ENCODE data around the gene VPS13D. TPM values are rescaled to one million over a fixed set of nuclear protein-coding genes. Genes with fewer than 3 reads are reported as not detected.
A peak's percentile ranks its signal among the peaks of the same experiment; 100 is the strongest.

VPS13D gene
- total RNA-seq, 6 experiments from 2014 or later = 18.8 to 29.5 (median 21.5) TPM

DNA sequence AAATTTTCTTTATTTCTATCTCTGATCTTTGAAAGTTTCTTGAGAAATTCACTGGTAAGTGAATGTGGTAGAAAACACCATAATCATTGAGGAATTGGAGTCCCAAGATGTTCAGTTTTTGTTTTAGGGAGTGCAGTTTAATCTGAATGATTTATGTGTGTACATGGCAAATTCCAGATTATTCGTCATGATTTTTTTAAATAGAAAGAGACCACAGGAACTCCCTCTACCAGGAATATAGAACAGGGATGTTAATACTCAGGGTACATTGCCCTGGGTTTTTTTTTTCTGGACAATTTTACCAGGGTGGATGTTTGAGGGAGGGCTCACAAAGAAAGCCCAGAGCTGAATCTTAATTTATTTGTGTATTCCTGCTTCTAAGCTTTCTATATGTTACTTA, 109.0 kb downstream of the VPS13D start:
- DNase-seq = no peak
- TF ChIP-seq, protein P1, sequence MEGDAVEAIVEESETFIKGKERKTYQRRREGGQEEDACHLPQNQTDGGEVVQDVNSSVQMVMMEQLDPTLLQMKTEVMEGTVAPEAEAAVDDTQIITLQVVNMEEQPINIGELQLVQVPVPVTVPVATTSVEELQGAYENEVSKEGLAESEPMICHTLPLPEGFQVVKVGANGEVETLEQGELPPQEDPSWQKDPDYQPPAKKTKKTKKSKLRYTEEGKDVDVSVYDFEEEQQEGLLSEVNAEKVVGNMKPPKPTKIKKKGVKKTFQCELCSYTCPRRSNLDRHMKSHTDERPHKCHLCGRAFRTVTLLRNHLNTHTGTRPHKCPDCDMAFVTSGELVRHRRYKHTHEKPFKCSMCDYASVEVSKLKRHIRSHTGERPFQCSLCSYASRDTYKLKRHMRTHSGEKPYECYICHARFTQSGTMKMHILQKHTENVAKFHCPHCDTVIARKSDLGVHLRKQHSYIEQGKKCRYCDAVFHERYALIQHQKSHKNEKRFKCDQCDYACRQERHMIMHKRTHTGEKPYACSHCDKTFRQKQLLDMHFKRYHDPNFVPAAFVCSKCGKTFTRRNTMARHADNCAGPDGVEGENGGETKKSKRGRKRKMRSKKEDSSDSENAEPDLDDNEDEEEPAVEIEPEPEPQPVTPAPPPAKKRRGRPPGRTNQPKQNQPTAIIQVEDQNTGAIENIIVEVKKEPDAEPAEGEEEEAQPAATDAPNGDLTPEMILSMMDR (IDR thresholded peaks at IDR 0.05) = no peak
- peaks cover 7% of the 10 kb centered on the region; the same call in 1 of the 2 replicates for H3K4me1 Mint-ChIP-seq (ENCODE audit: low read depth)
- no peaks in the 10 kb centered on the region for H3K9me3 Mint-ChIP-seq
- no peak overlapping the region for H3K27ac Mint-ChIP-seq
- no peak overlapping the region for H3K4me3 Mint-ChIP-seq
- no peaks in the 10 kb centered on the region; the same call in none of the 2 replicates for H3K27me3 Mint-ChIP-seq (ENCODE audit: insufficient read depth)
- peaks cover 35% of the 10 kb centered on the region for H3K36me3 Mint-ChIP-seq (ENCODE audit: low read depth)

DNA sequence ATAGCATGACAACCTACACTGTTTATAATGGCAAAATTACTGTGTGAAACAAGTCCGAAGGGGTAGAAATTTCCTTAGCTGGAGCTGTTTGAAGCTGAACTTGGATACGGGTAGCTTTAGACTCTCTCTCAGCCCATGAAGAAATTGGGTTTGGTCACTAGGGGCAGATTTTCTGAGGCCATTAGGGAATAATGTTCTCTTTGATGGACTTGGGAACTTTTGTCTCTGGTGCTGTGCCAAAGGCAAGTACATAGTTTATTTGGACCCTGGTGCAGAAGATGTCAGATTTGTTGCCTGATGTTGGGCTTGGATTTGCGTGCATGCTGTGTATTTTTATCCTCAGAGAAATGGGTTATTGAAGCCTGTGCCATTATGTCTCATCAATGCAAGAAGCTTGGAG, 109.6 kb downstream of the VPS13D start:
- Mint-ChIP-seq H3K4me1 (ENCODE audit: low read depth) (peaks cover 7% of the 10 kb centered on the region; the same call in 1 of the 2 replicates), H3K27me3 (ENCODE audit: insufficient read depth) (no peaks in the 10 kb centered on the region; the same call in none of the 2 replicates), H3K36me3 (ENCODE audit: low read depth) (peaks cover 29% of the 10 kb centered on the region), H3K4me3 (no peak overlapping the region), H3K27ac (no peak overlapping the region), H3K9me3 (no peaks in the 10 kb centered on the region)
- DNase-seq = no peak
- TF ChIP-seq, protein P1 (IDR thresholded peaks at IDR 0.05) = peak; percentile 40

DNA sequence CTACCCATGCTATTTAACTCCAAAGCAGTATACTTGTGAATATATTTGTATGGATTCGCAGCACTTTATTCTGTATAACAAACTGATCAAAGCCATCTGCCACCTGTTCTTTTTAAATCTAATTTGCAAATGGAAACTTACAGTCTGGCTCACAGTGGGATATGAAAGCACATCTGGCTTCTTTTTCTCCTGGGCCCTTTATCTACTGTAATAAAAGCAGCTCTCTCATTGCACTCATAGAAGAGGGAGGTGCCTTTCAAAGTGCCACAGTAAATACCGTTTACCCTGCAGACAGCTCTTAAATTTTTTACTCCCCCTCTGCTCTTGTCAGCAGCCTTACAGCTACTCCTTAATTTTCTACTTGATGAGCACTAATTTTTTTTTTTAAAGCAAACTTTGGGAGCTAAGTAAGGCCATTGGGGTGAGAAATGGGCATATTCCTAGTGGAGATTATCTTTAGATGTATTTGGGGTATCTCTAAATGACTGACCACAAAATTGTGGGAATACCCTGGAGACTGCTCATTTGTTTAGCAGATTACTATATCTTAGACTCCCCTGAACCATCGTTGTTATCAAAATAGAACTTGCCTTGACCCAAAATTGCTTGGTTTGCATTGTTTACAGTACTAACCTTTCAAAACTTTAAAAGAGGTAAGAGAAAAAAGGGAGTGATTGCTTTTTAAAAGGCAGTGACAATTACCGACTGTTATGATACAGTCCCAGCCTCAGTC, 110.1 kb downstream of the VPS13D start:
- Mint-ChIP-seq H3K27me3 (ENCODE audit: insufficient read depth) (no peaks in the 10 kb centered on the region; the same call in none of the 2 replicates), H3K9me3 (no peaks in the 10 kb centered on the region), H3K4me3 (no peak overlapping the region), H3K4me1 (ENCODE audit: low read depth) (peaks cover 7% of the 10 kb centered on the region; the same call in 1 of the 2 replicates), H3K36me3 (ENCODE audit: low read depth) (peaks cover 32% of the 10 kb centered on the region), H3K27ac (no peak overlapping the region)
- DNase-seq = no peak
- TF ChIP-seq, protein P1 (IDR thresholded peaks at IDR 0.05) = no peak

DNA sequence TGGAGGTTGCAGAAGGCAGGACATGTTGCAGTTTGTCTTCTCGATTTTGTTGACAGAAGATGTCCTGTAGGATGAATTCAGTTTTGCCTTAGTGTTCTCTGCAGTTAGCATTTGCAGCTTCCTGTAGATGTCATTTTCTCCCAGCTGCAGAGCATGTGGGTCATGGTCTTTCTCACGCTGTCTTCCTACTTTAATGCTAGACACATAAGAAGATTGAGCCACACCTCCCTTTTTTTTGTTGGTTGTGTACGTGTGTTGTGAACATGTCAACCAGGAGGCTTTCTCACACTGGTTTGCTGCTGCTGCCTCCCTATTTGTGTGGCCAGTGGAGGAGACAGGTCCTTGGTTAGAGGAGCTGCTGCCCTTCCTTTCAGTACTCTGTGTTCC, 110.7 kb downstream of the VPS13D start:
- Mint-ChIP-seq H3K36me3 (ENCODE audit: low read depth) (peaks cover 35% of the 10 kb centered on the region), H3K4me1 (ENCODE audit: low read depth) (peaks cover 7% of the 10 kb centered on the region; the same call in 1 of the 2 replicates), H3K4me3 (no peak overlapping the region), H3K27me3 (ENCODE audit: insufficient read depth) (no peaks in the 10 kb centered on the region; the same call in none of the 2 replicates), H3K27ac (no peak overlapping the region), H3K9me3 (no peaks in the 10 kb centered on the region)
- TF ChIP-seq, protein P1 (IDR thresholded peaks at IDR 0.05) = no peak
- no peak for DNase-seq

DNA sequence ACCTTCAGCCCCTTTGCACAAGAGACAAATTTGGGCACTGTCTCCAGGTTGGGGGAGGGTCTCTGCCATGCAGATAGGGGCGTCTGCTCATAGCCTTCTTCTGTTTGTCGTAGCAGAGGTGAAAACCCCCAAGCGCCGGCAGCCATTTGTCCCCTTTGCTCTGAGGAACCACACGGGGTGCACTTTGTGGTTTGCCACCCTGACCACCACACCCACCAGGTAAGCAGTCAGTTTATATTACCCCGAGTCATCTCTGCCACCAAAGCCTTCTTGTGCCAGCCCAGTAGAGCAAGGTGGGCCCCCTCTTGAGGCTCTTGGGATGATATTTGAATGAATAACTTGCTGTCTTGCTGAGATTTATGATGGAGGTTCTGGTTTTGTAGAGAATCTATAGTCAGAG, 111.8 kb downstream of the VPS13D start:
- no peaks in the 10 kb centered on the region; the same call in none of the 2 replicates for H3K27me3 Mint-ChIP-seq (ENCODE audit: insufficient read depth)
- no peak for DNase-seq
- H3K9me3 Mint-ChIP-seq = no peaks in the 10 kb centered on the region
- H3K27ac Mint-ChIP-seq = no peak overlapping the region
- H3K4me3 Mint-ChIP-seq = no peak overlapping the region
- TF ChIP-seq, protein P1 (IDR thresholded peaks at IDR 0.05) = no peak
- peaks cover 39% of the 10 kb centered on the region for H3K36me3 Mint-ChIP-seq (ENCODE audit: low read depth)
- H3K4me1 Mint-ChIP-seq (ENCODE audit: low read depth) = peaks cover 7% of the 10 kb centered on the region; the same call in 1 of the 2 replicates
